ENCODE data around the gene F7.
"Not testable (repeated sequence)": the region's sequence is repeated elsewhere in the genome, so short reads cannot be mapped to it uniquely, and the experiment has no call there.

The F7 gene

DNA sequence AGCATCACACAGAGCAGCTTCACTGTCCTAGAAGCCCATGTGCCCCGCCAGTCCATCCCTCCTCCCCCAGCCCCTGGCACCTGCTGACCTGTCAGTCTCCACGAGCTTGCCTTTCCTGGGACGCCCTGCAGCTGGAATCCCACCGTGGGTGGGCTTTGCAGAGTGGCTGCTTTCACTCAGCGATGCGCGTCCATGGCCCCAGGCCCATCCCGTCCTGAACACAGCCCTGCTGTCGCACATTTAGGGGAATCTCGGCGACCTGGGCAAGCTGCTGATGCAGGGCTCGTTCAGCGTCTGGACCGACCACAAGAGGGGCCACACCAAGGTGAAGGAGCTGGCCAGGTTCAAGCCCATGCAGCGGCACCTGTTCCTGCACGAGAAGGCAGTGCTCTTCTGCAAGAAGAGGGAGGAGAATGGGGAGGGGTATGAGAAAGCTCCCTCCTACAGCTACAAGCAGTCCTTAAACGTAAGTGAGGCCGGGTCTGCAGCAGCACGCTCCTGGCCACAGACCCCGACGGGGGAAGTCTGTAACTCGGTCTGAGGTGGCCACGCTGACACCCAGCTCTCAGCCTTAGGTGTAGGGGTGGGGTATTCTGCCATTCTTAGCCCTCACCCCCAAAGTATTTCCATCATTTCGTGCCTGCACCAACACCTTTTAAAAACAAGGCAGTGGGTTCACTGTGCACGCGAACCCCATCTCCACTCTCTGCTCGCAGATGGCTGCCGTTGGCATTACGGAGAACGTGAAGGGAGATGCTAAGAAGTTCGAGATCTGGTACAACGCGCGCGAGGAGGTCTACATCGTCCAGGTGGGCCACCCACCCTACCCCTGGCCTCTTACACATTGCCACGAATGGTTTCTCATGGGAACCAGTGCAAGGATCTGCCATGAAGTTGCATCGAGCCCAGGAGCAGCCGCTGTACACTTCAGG, 18.3 kb upstream of the F7 start:
- no peak for DNase-seq

- DNase-seq = no peak
Measured at GRCh38 chr13:113087923-113088690, 17.5 kb upstream of the F7 start.

DNA sequence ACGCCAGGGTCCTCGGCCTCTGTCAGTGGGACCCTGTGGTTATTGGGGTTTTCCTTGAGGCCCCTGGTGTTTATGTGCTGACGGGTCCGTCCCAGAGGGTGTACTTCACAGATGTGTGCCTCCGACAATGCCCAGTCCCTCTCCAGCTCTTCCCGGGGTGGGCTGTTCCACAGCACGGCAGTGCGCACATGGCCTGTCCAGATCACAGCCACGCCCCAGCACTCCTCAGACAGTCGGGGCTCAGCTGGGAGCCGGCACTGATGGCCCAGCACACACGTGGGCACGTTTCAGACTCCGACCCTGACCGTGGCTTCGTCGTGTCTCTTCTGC, 16.9 kb upstream of the F7 start:
- DNase-seq = no peak

DNA sequence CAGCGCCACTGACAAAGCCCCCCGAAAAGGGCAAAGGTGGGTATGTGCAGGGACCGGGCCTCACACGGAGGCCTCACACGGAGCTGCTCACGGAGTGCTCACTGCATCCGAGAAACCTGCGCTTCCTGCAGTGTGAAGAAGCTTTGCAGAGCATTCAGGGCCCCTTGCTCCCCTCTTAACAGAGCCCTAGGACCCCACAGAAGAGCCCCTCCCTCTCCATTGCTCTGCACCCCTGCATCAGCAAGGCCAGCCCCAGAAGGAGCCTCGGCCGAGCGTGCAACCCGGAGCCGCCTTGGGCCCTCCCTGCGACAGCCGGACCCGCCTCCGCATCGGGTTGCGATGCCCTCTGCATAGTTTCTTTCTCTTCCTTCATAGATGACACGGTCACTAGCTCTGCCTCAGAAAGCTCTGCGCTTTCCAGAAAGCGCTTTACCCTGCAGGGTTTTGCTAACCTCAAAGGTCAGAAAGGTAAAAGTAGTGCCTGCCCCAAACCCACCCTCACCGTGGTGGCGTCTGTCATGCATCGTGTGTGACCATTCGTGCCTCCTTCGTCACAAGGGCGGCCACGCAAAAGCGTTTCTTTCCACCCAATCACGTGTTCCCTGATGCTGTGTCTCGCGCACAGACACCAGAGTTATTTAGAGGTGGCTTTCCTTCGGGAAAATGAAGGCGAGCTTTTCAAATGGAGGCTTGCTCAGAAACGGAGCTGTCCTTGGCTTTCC, 15.7 kb upstream of the F7 start:
- peak in 1 of 5 donors; percentile 3 for DNase-seq

DNA sequence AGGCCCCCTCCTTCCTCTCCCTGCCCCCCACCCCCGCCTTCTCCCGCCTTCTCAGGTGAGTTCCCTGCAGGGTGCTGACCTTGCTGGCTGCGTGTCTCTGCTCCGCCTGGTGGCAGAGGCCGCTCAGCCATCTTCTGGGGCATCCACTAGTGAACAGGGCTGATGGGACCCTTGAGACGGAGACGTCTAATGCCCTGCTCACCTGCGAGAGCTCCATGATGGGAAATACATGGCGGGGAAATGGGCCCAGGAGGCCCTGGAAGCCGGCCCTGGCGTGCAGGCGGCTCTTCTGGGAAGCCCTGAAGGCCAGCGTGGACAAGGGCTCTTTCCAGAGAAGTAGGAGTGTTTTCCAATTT, 15.2 kb upstream of the F7 start:
- no peak for DNase-seq

GRCh38 chr13:113090806-113091205, 14.8 kb upstream of the F7 start:
- no peak for DNase-seq

- no peak for DNase-seq
Measured at GRCh38 chr13:113091211-113091771, 14.3 kb upstream of the F7 start.

- DNase-seq = no peak
Measured at GRCh38 chr13:113091891-113092775, 13.5 kb upstream of the F7 start.

GRCh38 chr13:113092776-113093579, 12.6 kb upstream of the F7 start:
- no peak for DNase-seq

DNA sequence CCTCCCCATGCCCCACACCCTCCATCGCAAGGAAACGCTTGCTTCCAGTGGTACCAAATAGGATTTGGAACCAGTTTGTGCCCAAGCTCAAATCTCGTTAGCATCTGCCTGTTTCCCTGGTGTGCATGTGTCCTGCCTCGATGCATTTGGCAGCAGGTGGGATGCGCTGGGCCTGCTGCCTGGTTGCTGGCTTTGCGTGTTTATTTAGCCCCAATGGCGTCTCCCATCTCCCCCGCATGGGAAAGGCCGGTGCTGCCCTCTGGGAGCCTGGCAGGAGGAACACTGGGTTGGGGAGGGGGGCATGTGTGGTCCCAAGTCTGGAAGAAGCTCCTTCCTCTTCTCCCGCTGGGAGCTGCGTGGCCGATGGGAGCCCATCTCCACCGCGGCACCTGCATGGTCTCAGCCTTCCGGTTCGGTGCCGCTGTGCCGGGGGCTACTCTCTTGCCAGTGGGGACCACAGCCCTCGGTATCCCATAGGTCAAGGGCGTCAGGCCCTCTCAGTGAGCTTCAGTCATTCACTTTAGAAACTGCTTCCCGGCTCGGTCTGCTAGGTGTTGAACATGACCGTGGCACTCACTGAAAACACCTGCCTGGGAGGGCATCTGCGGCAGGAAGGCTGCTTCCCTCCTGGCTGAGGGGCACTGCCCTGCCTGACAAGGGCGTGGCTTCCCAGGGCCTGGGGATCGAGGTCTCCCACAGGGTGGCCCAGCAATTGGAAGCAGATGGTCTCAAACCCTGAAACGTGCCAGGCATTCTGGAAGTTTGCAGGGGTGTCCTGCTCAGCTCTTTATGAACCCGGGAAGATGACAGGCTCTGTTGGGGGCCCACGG, 11.8 kb upstream of the F7 start:
- DNase-seq = no peak

DNA sequence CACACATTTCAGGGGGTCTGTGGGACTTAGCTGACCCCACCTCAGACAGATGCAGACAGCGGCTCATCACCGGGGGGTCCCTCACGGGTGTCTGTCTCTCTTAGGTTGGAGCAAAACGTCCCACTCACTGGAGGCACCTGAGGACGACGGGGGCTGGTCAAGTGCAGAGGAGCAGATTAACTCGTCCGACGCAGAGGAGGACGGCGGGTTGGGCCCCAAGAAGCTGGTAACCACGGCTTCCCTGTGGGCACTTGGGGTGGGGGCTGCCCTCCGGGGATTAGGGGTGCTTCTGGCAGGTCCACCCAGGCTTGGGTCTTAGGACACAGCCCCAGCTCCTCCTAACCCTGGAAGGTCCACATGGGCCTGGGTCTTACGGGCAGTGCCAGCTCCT, 11.2 kb upstream of the F7 start:
- no peak for DNase-seq

GRCh38 chr13:113095146-113096051, 10.2 kb upstream of the F7 start:
- no peak for DNase-seq

DNA sequence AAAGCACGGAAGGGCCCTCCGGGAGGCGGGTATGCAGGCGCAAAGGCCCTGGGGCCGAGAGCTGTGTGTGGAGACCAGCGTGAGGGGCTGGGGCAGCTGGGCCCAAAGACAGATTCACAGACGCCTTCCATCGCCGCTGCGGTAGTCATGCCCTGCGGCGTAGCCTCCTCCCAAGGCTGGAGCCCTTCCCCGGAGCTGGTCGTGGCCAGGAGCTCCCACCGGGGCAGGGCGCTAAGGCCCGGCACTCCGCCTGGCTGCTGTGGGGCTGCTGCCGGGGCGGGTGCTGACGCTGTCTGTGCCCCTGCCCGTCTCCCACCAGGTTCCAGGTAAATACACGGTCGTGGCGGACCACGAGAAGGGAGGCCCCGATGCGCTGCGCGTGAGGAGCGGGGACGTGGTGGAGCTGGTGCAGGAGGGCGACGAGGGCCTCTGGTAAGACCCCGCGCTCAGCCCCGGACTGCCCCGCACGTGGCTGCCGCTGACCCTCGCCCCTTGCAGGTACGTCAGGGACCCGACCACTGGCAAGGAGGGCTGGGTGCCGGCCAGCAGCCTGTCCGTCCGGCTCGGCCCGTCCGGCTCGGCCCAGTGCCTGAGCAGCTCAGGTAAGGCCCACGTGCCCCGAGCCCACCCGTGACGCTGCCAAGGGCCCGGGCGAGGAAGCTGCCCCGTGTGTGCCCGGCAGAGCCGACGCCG, 9.4 kb upstream of the F7 start:
- DNase-seq = no peak

DNA sequence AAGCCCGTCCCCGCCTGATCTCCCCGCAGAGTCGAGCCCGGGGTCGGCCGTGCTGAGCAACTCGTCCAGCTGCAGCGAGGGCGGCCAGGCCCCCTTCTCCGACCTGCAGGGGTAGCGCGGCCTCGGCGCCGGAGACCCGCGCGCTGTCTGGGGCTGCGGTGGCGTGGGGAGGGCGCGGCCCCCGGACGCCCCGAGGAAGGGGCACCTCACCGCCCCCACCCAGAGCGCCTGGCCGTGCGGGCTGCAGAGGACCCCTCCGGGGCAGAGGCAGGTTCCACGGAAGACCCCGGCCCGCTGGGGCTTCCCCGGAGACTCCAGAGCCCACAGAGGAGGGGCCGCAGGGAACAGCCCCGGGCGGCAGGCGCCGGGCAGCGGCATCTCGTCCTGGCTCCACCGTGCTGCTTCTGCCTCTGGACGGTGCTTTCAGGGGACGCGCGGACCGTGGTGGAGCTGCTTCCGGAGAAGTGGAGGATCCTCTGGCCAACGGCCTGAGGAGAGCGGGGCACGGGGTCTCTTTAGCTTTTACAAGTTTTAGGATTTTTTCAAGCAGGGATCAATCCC, 8.8 kb upstream of the F7 start:
- DNase-seq = no peak

- no peak for DNase-seq
Measured at GRCh38 chr13:113097651-113098050, 7.9 kb upstream of the F7 start.

DNA sequence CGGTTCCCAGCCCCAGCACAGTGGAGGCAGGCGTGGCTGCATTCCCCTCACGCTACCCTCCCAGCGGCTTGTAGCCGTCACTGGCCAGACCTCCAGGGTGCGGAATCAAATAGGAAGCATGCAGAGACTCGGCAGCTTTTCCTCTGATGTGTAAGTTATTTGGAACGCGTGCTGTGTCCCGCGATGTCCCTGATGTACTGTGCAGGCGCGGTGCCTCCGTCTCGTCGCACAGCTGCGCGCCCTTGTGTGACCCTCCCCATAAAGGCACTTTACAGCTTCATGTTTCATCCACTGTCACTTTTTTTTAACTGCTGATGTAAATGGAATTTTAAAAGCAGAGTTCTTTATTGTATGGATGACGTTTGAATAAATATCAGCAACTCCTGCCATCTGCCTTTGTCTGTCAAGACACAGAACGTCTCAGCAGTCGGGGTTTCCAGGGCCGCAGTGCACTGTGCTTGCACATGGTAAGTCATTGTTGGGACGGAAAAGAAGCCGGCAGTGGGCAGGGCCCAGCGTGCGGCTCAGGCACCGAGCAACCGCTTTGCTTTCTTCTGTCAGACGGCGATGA, 7.3 kb upstream of the F7 start:
- no peak for DNase-seq

DNA sequence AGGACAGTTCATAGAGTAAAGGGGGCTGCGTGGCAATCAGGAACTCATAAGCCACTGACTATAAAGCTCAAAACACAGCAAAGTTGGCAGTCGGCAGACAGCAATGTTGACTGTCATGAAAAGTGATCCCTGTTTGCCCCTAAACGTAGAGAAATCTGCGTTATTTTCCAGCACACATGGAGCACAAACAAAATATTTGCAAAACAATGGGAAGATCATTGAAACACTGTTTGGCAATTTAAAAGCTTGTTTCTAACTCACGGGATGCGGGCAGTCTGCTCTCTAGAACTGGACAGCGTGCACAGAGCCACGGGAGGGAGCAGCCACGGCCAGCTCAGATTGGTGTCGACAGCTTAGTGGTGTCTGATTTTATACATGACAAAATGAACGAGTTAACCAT, 6.4 kb upstream of the F7 start:
- DNase-seq = no peak

DNA sequence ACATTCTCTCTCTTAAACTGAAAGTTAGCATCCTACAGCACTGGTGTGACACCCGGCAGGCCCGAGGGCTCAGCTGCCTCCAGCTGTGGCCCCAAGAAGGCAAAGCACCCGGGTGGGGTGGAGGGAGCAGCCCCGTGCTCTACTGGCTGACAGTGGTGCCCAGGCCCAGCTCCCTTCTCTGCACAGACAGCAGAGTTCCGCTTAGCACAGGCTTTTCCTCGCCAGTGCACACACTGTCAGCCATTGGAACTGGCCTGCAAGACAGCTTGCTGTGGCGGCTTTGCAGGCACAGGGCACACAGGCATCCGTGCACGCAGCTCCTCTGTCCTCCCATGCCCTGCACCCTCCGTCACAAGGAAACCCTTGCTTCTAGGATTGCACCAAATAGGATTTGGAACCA, 3.3 kb upstream of the F7 start:
- DNase-seq = not testable (repeated sequence)

Measured in T-helper 1 cell (primary cell).